Hepatocyte (in vitro differentiated cells): ENCODE results near the gene CP. TPM values are rescaled to one million over a fixed set of nuclear protein-coding genes. Genes with fewer than 3 reads are reported as not detected.
A peak's percentile ranks its signal among the peaks of the same experiment; 100 is the strongest.
"Not testable (repeated sequence)": the region's sequence is repeated elsewhere in the genome, so short reads cannot be mapped to it uniquely, and the experiment has no call there.

Experiments used
- DNase-seq: peaks from one replicate; pipeline ENCODE4 v3.0.0-alpha.2; 2016; ENCODE audit warnings: low spot score
- H2AFZ ChIP-seq: fragments of 200-600 bp; sonication (generic); 2 replicates; pipeline ENCODE4 v1.6.0; 2016; ENCODE audit warnings: antibody characterized with exemption, mild to moderate bottlenecking
- H3K27ac ChIP-seq: fragments of 200-600 bp; sonication (generic); 2 replicates; pipeline ENCODE4 v1.5.1; 2016; ENCODE audit warnings: mild to moderate bottlenecking
- H3K27me3 ChIP-seq: fragments of 200-600 bp; sonication (generic); 2 replicates; pipeline ENCODE4 v1.6.1; 2016
- H3K36me3 ChIP-seq: fragments of 200-600 bp; sonication (generic); replicated peaks from 2 replicates; pipeline ENCODE4 v1.5.1; 2016; ENCODE audit warnings: low read depth; ENCODE audit not compliant: insufficient read depth
- H3K4me1 ChIP-seq: fragments of 200-600 bp; sonication (generic); 2 replicates; pipeline ENCODE4 v1.5.1; 2016; ENCODE audit warnings: mild to moderate bottlenecking, moderate library complexity; ENCODE audit not compliant: insufficient read depth
- H3K4me2 ChIP-seq: fragments of 200-600 bp; sonication (generic); 2 replicates; pipeline ENCODE4 v1.6.0; 2016
- H3K4me3 ChIP-seq: fragments of 200-600 bp; sonication (generic); 2 replicates; pipeline ENCODE4 v1.5.1; 2016; ENCODE audit warnings: mild to moderate bottlenecking
- H3K79me2 ChIP-seq: fragments of 200-600 bp; sonication (generic); 2 replicates; pipeline ENCODE4 v1.6.0; 2017; ENCODE audit warnings: mild to moderate bottlenecking
- H3K9me2 ChIP-seq: fragments of 200-600 bp; sonication (generic); replicated peaks from 2 replicates; pipeline ENCODE4 v1.6.0; 2017; ENCODE audit warnings: mild to moderate bottlenecking; ENCODE audit not compliant: insufficient read depth
- H3K9me3 ChIP-seq: fragments of 200-600 bp; sonication (generic); 2 replicates; pipeline ENCODE4 v1.5.1; 2016; ENCODE audit warnings: low read depth, mild to moderate bottlenecking
- H4K20me1 ChIP-seq: fragments of 200-600 bp; sonication (generic); 2 replicates; pipeline ENCODE4 v1.6.0; 2016; ENCODE audit warnings: mild to moderate bottlenecking; ENCODE audit not compliant: insufficient read depth, poor library complexity, severe bottlenecking
- CTCF ChIP-seq: fragments of 200-600 bp; sonication (generic); IDR thresholded peaks from 2 replicates; pipeline ENCODE4 v1.5.1; 2016; ENCODE audit warnings: antibody characterized with exemption, mild to moderate bottlenecking; ENCODE audit not compliant: poor library complexity
- EZH2 ChIP-seq: fragments of 200-600 bp; sonication (generic); IDR thresholded peaks from 2 replicates; pipeline ENCODE4 v1.6.1; 2016; ENCODE audit warnings: antibody characterized with exemption, mild to moderate bottlenecking, borderline replicate concordance
- EZH2phosphoT487 ChIP-seq: fragments of 200-600 bp; sonication (generic); IDR thresholded peaks from one replicate; pipeline ENCODE4 v1.6.1; 2018; ENCODE audit warnings: antibody characterized with exemption, mild to moderate bottlenecking, low read depth, moderate library complexity; ENCODE audit not compliant: unreplicated experiment, severe bottlenecking
- WGBS: methylation state at CpG from one replicate; pipeline ENCODE4 v1.1.6; 2016; ENCODE audit warnings: low lambda C conversion rate; ENCODE audit errors: missing lambda C conversion rate; 5-methylcytosine and 5-hydroxymethylcytosine counted together
- polyA plus RNA-seq: library from polyadenylated mRNA; unstranded; fragments of >200 nt; fragmentation: Nextera tagmentation; extraction: Ambion mirVana; gene quantifications from 2 replicates; pipeline ENCODE4 v1.2.1, GENCODE V29; 2016
- total RNA-seq: library from RNA; depleted of rRNA; stranded (reverse); fragments of >200 nt; gene quantifications from 2 replicates; pipeline ENCODE4 v1.2.3, GENCODE V29; 2014

Gene CP
- total and polyA plus RNA-seq, 2 experiments from 2014 or later: 6.5 to 26.4 TPM

GRCh38 chr3:149226776-149227175, 5.1 kb upstream of the CP start:
- no peaks in the 10 kb centered on the region for H3K79me2 ChIP-seq
- no peaks in the 10 kb centered on the region for H3K36me3 ChIP-seq
- DNase-seq: no peak
- 71% methylated on average over 1 of the region's 1 CpG for WGBS
- H3K4me1 ChIP-seq: peaks cover 6% of the 10 kb centered on the region
- no peak overlapping the region for H3K4me3 ChIP-seq
- no peaks in the 10 kb centered on the region for H3K27me3 ChIP-seq
- no peak overlapping the region for H2AFZ ChIP-seq
- H3K4me2 ChIP-seq: no peak overlapping the region
- H3K27ac ChIP-seq: no peak overlapping the region
- H4K20me1 ChIP-seq: no peaks in the 10 kb centered on the region
- H3K9me2 ChIP-seq: no peaks in the 10 kb centered on the region
- H3K9me3 ChIP-seq: no peaks in the 10 kb centered on the region
- TF ChIP-seq EZH2: no peak

- no peaks in the 10 kb centered on the region for H3K79me2 ChIP-seq
- H3K4me1 ChIP-seq: peaks cover 6% of the 10 kb centered on the region
- H4K20me1 ChIP-seq: no peaks in the 10 kb centered on the region
- H3K4me2 ChIP-seq: peak overlapping the region; percentile 69
- WGBS: 23% methylated on average over 9 of the region's 9 CpGs
- no peaks in the 10 kb centered on the region for H3K9me3 ChIP-seq
- peak; percentile 68 for DNase-seq
- H3K4me3 ChIP-seq: no peak overlapping the region
- H3K27ac ChIP-seq: peak overlapping the region; percentile 84
- no peaks in the 10 kb centered on the region for H3K9me2 ChIP-seq
- TF ChIP-seq CTCF (no peak), EZH2 (no peak), EZH2phosphoT487 (no peak)
- peak overlapping the region; percentile 39 for H2AFZ ChIP-seq
- H3K27me3 ChIP-seq: no peaks in the 10 kb centered on the region
- H3K36me3 ChIP-seq: no peaks in the 10 kb centered on the region
Observed at GRCh38 chr3:149224736-149225594, 3.3 kb upstream of the CP start.

- Histone ChIP-seq H4K20me1 (no peaks in the 10 kb centered on the region), H3K4me2 (no peak overlapping the region), H3K79me2 (no peaks in the 10 kb centered on the region), H3K4me1 (peaks cover 6% of the 10 kb centered on the region), H3K36me3 (no peaks in the 10 kb centered on the region), H3K4me3 (no peak overlapping the region), H3K27me3 (no peaks in the 10 kb centered on the region), H3K9me2 (no peaks in the 10 kb centered on the region), H3K9me3 (no peaks in the 10 kb centered on the region), H3K27ac (peak overlapping the region; percentile 84), H2AFZ (no peak overlapping the region)
- WGBS: 87% methylated on average over 6 of the region's 6 CpGs
- no peak for DNase-seq
- TF ChIP-seq EZH2 (no peak), CTCF (no peak), EZH2phosphoT487 (no peak)
Observed at GRCh38 chr3:149223461-149223820, 1.8 kb upstream of the CP start.

GRCh38 chr3:149219380-149220121, 2.1 kb downstream of the CP start:
- H3K9me3 ChIP-seq, H4K20me1 ChIP-seq, H3K79me2 ChIP-seq, H3K36me3 ChIP-seq, H3K27me3 ChIP-seq, DNase-seq, H3K9me2 ChIP-seq, H3K4me3 ChIP-seq, H3K4me2 ChIP-seq, H2AFZ ChIP-seq, H3K27ac ChIP-seq: not testable (repeated sequence)
- 92% methylated on average over 1 of the region's 1 CpG for WGBS
- peaks cover 15% of the 10 kb centered on the region for H3K4me1 ChIP-seq
